ENCODE measurements around the gene CYP2C8. TPM values are rescaled to one million over a fixed set of nuclear protein-coding genes. Genes with fewer than 3 reads are reported as not detected.

CYP2C8 gene
- total RNA-seq, 1 experiment from 2014 or later = 0.26 TPM

- H2BK5ac ChIP-seq (ENCODE audit: insufficient read length, low read length) = no peak overlapping the region
- H3K4ac ChIP-seq (ENCODE audit: low read depth, low read length) = no peak overlapping the region
- Mint-ChIP-seq H3K27ac (no peak overlapping the region), H3K27me3 (ENCODE audit: low read depth) (no peaks in the 10 kb centered on the region), H3K4me1 (peaks cover 2 to 6% of the 10 kb centered on the region in 2 experiments; a peak in 3 of 4 replicates), H3K9me3 (no peaks in the 10 kb centered on the region), H3K4me3 (no peak overlapping the region), H3K36me3 (ENCODE audit: insufficient read depth in 1 of 3, low read depth in 3 of 3) (no peaks in the 10 kb centered on the region)
- no peaks in the 10 kb centered on the region for H4K20me1 ChIP-seq (ENCODE audit: control insufficient read depth, insufficient read depth, insufficient read length)
- H2BK15ac ChIP-seq (ENCODE audit: low read depth, low read length) = no peak overlapping the region
- no peaks in the 10 kb centered on the region for H3K27me3 ChIP-seq (ENCODE audit: insufficient read depth, low read length)
- H2AK5ac ChIP-seq (ENCODE audit: insufficient read length, low read length) = no peak overlapping the region
- no peak overlapping the region for H3K18ac ChIP-seq (ENCODE audit: insufficient read length, low read depth, low read length)
- H2BK120ac ChIP-seq (ENCODE audit: low read depth, low read length, poor library complexity, severe bottlenecking) = no peak overlapping the region
- H3K27ac ChIP-seq (ENCODE audit: insufficient read length, low read depth, low read length) = no peak overlapping the region
- WGBS (ENCODE audit: extremely low coverage, insufficient read length, low lambda C conversion rate) = no CpG with 5 or more reads among the region's 4 CpGs
- no peak for DNase-seq
- no peak overlapping the region for H3K9ac ChIP-seq (ENCODE audit: extremely low read depth, insufficient read length, low read length)
- no peaks in the 10 kb centered on the region for H3K9me3 ChIP-seq (ENCODE audit: control insufficient read depth, low read depth, low read length)
- H3K23me2 ChIP-seq (ENCODE audit: insufficient read length, low read depth, low read length, poor library complexity, severe bottlenecking) = no peaks in the 10 kb centered on the region
- H4K8ac ChIP-seq (replicated peaks; ENCODE audit: insufficient read length, low read depth, low read length) = no peak overlapping the region
- no peaks in the 10 kb centered on the region for H3K79me1 ChIP-seq (ENCODE audit: insufficient read depth, low read depth, low read length, poor library complexity, severe bottlenecking)
- no peak overlapping the region for H3K4me2 ChIP-seq (ENCODE audit: insufficient read depth, insufficient read length, low read length)
- no peak overlapping the region for H4K5ac ChIP-seq (ENCODE audit: insufficient read length, low read depth, low read length)
- H3K14ac ChIP-seq (ENCODE audit: insufficient read depth, low read length) = no peak overlapping the region
- no peak overlapping the region for H2BK12ac ChIP-seq (ENCODE audit: insufficient read length, low read depth, low read length)
- no peak for TF ChIP-seq CTCF (conservative IDR thresholded peaks at IDR 0.05)
- H3K79me2 ChIP-seq (ENCODE audit: insufficient read depth, low read length) = no peaks in the 10 kb centered on the region
- no peak overlapping the region for H2BK20ac ChIP-seq (ENCODE audit: low read depth, low read length, poor library complexity, severe bottlenecking)
- no peak overlapping the region for H3T11ph ChIP-seq (ENCODE audit: low read length)
- no peak overlapping the region for H3K56ac ChIP-seq (ENCODE audit: insufficient read length, low read depth, low read length)
- H3K4me1 ChIP-seq (ENCODE audit: insufficient read depth, low read length) = no peaks in the 10 kb centered on the region
- H2AFZ ChIP-seq (ENCODE audit: low read length) = no peak overlapping the region
- no peak overlapping the region for H3K23ac ChIP-seq (ENCODE audit: insufficient read length, low read depth, low read length)
- H4K91ac ChIP-seq (ENCODE audit: insufficient read length, low read depth, low read length) = no peak overlapping the region
Measured at GRCh38 chr10:95035332-95036295, 33.7 kb downstream of the CYP2C8 start.

Measured in H9 (cell line).